Astrocyte of the cerebellum (primary cell): ENCODE data around the gene ZSWIM5.
"Not testable (repeated sequence)": the region's sequence is repeated elsewhere in the genome, so short reads cannot be mapped to it uniquely, and the experiment has no call there.

ENCODE experiments used
- DNase-seq: peaks from one replicate; pipeline ENCODE4 v3.0.0-alpha.2; 2011; ENCODE audit warnings: low read depth
- H3K4me3 ChIP-seq: 2 replicates; pipeline ENCODE4 v1.5.1; 2011; ENCODE audit warnings: mild to moderate bottlenecking, low read depth, low read length, moderate library complexity
- CTCF ChIP-seq: IDR thresholded peaks from 2 replicates; pipeline ENCODE4 v1.5.1; 2012; ENCODE audit warnings: low read length, low read depth, moderate library complexity, mild to moderate bottlenecking; ENCODE audit errors: missing control alignments
- in situ Hi-C: cut with HindIII; loops from 2 replicates; pipeline ENCODE4 v1.10.0; 2017; ENCODE audit warnings: low sequenced_read_pairs

The ZSWIM5 gene

GRCh38 chr1:45205910-45206721 is at the start of gene ZSWIM5:
ZSWIM5 (minus strand) TSS chr1:45206605; CDS start chr1:45206350, 255 bp downstream.
- no peak for DNase-seq
- no peak for TF ChIP-seq CTCF
- in situ Hi-C loops, result no loop called here
- H3K4me3 ChIP-seq, result peak within 1 kb of the TSS; percentile 65

- in situ Hi-C loops, result no loop called here
- TF ChIP-seq CTCF, result no peak
- DNase-seq, result no peak
- H3K4me3 ChIP-seq, result no peak overlapping the region
Observed at GRCh38 chr1:45254490-45254889, 48.1 kb upstream of the ZSWIM5 start.

GRCh38 chr1:45250544-45250943 is 44.1 kb upstream of the ZSWIM5 start:
- in situ Hi-C loops, result no loop called here
- TF ChIP-seq CTCF, result no peak
- H3K4me3 ChIP-seq, result no peak overlapping the region
- no peak for DNase-seq

DNA sequence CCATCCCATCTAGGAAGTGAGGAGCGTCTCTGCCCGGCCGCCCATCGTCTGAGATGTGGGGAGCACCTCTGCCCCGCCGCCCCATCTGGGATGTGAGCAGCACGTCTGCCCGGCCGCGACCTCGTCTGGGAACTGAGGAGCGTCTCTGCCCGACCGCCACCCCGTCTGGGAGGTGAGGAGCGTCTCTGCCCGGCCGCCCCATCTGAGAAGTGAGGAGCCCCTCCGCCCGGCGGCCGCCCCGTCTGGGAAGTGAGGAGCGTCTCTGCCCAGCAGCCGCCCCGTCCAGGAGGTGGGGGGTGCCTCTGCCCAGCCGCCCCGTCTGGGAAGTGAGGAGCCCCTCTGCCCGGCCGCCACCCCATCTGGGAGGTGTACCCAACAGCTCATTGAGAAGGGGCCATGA is 41.6 kb upstream of the ZSWIM5 start:
- H3K4me3 ChIP-seq, in situ Hi-C loops, DNase-seq: not testable (repeated sequence)

DNA sequence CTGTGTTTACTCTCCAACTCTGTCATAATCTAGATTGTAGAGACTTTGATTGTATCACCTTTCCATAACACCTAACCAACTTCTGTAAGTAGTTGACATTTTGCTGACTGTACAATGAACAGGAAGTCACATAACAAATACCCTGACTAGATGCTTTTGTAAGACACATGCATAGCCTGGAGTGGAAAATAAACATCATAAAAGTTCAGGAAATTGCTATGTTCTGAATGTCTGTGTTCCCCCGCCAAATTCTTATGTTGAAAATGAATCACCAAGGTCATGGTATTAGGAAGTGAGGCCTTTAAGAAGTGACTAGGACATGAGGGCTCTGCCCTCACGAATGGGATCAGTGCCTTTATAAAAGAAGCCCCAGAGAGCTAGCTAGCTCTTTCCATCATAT is 40.4 kb upstream of the ZSWIM5 start:
- peak; percentile 29 for DNase-seq
- no peak for TF ChIP-seq CTCF
- no peak overlapping the region for H3K4me3 ChIP-seq
- in situ Hi-C loops, result no loop called here

DNA sequence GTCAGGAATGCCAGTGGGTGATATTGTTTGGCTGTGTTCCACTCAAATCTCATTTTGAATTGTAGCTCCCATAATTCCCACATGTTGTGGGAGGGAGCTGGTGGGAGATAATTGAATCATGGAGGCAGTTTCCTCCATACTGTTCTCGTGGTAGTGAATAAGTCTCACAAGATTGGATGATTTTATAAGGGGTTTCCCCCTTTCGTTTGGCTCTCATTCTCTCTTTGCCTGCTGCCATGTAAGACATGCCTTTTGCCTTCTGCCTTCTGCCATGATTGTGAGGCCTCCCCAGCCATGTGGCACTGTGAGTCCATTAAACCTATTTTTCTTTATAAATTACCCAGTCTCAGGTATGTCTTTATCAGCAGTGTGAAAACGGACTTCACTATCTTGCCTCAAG is 40.0 kb upstream of the ZSWIM5 start:
- in situ Hi-C loops, H3K4me3 ChIP-seq, DNase-seq: not testable (repeated sequence)

DNA sequence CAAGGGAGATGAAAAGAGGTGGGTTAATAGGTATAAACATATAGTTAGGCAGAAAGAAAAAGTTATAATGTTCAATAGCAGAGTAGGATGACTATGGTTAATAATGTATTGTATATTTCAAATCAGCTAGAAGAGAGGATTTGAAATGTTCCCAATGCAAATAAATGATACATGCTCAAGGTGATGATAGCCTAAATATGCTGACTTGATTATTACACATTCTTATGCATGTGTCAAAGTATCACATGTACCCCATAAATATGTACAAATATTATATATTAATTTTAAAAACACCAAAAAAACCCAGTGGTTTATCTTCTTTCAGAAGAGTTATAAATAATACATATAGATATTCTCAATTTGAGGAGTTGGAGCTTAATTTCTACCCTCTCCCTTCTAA is 38.3 kb upstream of the ZSWIM5 start:
- TF ChIP-seq CTCF, result no peak
- DNase-seq, result no peak
- H3K4me3 ChIP-seq, result no peak overlapping the region
- in situ Hi-C loops, result no loop called here
